Fibroblast of the aortic adventitia (primary cell): ENCODE measurements around the gene WDR49. TPM values are rescaled to one million over a fixed set of nuclear protein-coding genes. Genes with fewer than 3 reads are reported as not detected.

Experiments
- DNase-seq: peaks from one replicate; pipeline ENCODE4 v3.0.0-alpha.2; 2010; ENCODE audit warnings: low read depth
- H3K4me3 ChIP-seq: 2 replicates; pipeline ENCODE4 v1.5.1; 2011; ENCODE audit warnings: low read depth, mild to moderate bottlenecking, control low read depth, low read length, moderate library complexity
- CTCF ChIP-seq: IDR thresholded peaks from 2 replicates; pipeline ENCODE4 v1.5.1; 2011; ENCODE audit warnings: mild to moderate bottlenecking, low read length, control low read depth, inconsistent platforms; ENCODE audit not compliant: insufficient read depth
- total RNA-seq: library from RNA; depleted of rRNA; stranded (reverse); fragments of >200 nt; gene quantifications from 2 replicates; pipeline ENCODE4 v1.2.3, GENCODE V29; 2012; ENCODE audit warnings: low replicate concordance

WDR49 gene
- total RNA-seq, 1 donor = under 0.01 TPM

- no peak overlapping the region for H3K4me3 ChIP-seq
- no peak for TF ChIP-seq CTCF
- no peak for DNase-seq
Measured at GRCh38 chr3:167657684-167658225, 4.0 kb upstream of the WDR49 start.

- H3K4me3 ChIP-seq = no peak overlapping the region
- no peak for TF ChIP-seq CTCF
- no peak for DNase-seq
Measured at GRCh38 chr3:167656821-167657220, 3.1 kb upstream of the WDR49 start.

DNA sequence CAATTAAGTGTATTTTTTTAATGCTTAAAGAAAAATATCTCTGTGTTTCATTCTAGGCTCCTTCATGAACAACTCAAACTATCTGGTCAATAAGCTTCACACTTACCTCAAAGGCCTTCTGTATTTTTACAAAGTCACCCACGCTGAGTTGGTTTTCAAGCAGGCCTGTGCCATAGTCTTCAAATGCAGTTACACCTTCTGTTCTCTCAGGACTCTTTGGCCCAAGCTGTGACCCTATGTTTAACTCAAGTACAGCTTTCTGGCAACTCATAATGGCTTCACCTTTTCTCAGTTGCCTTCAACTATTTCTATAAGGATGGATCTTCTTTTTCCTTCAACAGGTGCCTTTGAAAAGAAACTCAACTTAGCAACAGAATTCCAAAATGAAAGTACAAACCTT, 587 bp downstream of the WDR49 start:
- DNase-seq = no peak
- H3K4me3 ChIP-seq = no peak overlapping the region
- TF ChIP-seq CTCF = no peak

DNA sequence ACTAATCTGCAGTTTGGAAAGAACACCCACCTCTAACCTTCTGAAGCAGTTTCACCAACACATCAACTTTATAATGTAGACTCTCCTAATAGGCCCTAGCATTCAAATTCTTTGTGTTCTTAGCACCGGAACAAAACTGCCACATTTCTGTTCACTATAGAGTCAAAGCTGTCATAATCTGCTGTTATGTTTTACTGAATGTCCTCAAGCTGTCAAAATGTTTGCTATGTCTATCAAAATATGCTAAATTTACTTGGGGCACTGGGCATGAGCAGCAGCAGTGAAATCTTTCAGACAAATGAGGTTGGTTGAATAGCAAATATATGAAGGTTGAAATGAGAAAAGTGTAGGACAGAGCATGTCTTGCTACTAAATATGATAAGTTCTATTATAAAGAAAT, 1.9 kb downstream of the WDR49 start:
- no peak overlapping the region for H3K4me3 ChIP-seq
- no peak for TF ChIP-seq CTCF
- no peak for DNase-seq

GRCh38 chr3:167650459-167650858, 3.3 kb downstream of the WDR49 start:
- no peak overlapping the region for H3K4me3 ChIP-seq
- DNase-seq = no peak
- no peak for TF ChIP-seq CTCF

DNA sequence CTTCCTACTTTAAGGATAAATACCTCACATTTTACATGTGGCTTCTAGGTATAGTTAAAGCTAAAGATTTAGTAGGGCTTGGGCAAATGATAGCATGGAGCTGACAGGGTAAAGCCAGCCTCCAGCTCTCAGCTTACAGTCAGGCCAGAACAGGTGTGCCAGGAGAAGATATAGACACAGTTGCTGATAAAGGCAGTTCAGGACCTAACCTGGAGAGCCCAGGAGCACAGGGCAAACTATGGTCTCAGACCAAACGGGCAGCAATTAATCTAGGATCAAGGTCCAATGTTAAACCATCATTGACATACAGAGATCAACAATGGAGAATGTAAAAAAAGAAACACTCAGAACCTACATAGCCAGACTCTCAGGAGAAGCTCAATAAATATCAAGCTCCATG, 4.0 kb downstream of the WDR49 start:
- DNase-seq = no peak
- TF ChIP-seq CTCF = no peak
- H3K4me3 ChIP-seq = no peak overlapping the region

DNA sequence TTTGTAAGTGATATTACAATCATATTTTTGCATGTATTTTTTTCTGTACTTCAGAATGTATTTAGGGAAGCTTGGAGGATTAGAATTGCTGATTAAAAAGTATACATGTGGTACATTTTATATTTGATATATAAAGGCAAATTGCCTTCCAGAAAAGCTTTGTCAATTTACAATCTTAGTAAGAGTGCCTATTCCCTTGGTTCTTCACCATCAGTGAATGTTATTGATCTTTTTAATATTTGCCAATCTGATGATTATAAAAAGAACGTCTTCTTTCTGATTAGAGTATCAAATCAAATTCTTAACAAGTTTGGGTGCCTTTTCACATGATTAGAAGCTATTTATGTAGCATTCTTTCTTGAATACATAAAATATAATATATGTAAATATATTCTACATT, 9.1 kb downstream of the WDR49 start:
- no peak for TF ChIP-seq CTCF
- DNase-seq = no peak
- no peak overlapping the region for H3K4me3 ChIP-seq
